ENCODE measurements around the gene HDX.
"Not testable (repeated sequence)": the region's sequence is repeated elsewhere in the genome, so short reads cannot be mapped to it uniquely, and the experiment has no call there.

The HDX gene

GRCh38 chrX:84501798-84502628 is at the start of gene HDX:
Gene HDX, minus strand, starts transcription at chrX:84502453. Its CDS starts 27,056 bp downstream, at chrX:84475397.
- DNase-seq = peak; percentile 75

DNA sequence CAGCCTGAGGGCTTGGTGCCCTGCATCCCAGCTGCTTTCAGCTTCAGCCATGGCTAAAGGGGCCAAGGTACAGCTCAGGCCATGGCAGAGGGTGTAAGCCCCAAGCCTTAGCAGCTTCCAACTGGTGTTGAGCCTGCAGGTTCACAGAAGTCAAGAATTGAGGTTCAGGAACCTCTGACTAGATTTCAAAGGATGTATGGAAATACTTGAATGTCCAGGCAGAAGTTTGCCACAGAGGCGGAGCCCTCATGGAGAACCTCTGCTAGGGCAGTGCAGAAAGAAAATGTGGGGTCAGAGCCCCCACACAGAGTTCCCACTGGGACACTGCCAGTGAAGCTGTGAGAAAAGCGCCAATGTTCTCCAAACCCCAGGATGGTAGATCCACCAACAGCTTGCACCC is 39.1 kb upstream of the HDX start:
- not testable (repeated sequence) for DNase-seq

GRCh38 chrX:84537627-84538026 is 35.4 kb upstream of the HDX start:
- DNase-seq = not testable (repeated sequence)

DNA sequence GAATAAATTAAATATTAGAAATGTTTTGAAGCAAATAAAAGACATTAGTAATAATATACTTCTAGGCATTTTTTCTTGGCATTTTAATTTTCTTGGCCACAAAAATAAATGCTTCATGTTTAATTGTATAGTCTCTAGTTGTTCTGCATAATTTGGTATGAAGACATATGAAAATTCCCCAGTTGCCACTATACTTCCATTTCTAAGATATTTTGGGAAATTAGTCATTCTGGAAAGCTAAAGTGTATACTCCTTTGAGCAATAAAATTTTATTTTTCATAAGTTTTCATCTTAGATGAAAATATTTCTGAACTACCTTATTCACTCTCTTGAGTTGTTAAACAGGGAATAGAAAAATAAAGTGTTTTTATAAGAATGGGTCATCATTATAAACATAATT is 13.8 kb downstream of the HDX start:
- DNase-seq = no peak

DNA sequence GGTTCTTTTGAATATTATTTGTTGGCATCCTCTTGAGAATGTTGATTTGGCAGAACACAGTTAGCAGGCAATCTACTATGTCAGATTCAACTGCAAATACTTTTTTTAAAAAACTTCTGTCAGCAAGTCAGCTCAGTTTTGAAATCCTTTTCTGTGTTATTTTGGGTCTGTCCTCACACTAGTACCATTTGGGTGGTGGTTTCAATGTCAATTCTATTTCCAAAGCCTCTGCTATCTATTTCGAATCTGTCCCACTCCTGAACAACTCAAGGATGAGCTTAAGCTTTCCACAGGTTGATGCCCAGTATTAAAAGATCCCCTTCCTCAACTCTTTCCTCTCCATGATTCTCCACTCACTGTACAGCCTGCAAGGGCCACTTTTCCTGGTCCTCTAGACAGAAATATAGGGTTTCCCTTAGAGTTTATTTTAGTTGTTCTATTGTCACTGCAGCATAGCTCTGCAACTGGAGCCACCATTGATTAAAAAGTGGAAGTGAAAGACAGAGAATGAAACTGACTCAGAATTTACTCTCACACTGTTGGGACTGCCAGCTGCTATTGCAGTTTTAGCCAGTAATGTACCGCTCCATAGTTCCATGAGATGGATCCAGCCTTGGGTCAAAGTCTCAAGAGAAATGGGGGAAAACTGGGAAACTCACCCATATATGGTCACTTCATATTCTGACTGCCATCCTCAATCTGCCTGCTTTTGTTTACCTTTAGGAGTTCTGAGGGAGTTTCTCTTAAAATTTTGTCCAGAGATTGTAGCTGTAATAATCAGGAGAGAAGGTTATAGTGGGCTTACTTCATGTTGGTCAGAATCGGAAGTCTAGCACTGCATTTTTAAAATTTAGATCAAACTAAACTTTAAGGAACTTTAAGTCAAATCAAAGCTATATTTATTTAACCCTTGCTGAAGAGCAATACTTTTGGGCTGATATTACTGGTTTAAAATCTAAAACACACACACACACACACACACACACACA is 14.6 kb downstream of the HDX start:
- no peak for DNase-seq

DNA sequence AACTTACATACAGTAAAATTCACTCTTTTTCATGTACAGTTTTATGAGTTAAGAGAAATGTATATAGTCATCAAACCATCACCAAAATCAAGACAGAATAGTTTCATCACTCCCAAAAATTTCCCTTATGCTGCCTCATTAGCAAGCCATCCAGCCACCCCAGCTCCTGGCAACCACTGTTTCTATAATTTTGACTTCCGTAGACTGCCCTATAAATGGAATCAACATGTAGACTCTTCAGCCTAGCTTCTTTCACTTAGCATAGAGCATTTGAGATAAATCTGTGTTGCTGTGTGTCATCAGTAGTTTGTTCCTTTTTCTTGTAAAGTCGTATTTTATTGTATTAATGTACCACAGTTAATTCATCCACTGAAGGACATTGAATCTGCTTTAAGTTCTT is 23.2 kb downstream of the HDX start:
- DNase-seq = no peak

GRCh38 chrX:84477114-84477513 is 25.1 kb downstream of the HDX start:
- no peak for DNase-seq

- no peak for DNase-seq
Measured at GRCh38 chrX:84475596-84475995, 26.7 kb downstream of the HDX start.

- no peak for DNase-seq
Measured at GRCh38 chrX:84475101-84475500, 27.2 kb downstream of the HDX start.

DNA sequence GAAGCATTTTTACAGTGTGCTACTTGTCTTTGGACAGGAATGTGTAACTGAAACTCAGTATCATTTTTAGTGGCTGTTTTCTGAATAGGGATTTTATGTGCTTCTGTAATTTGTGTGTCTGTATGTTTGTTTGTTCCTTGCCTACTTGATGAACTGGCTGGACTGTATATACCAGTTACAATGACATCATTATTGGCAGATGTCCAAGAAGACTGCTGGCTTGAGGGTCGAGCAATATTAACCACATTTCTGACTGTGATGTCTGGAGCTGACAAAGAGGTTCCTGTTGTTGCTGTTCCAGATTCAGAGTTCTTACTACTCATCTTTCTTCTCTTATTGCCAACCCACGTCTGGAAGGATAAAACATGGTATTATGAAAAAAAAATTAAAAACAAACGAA is 33.0 kb downstream of the HDX start:
- no peak for DNase-seq

DNA sequence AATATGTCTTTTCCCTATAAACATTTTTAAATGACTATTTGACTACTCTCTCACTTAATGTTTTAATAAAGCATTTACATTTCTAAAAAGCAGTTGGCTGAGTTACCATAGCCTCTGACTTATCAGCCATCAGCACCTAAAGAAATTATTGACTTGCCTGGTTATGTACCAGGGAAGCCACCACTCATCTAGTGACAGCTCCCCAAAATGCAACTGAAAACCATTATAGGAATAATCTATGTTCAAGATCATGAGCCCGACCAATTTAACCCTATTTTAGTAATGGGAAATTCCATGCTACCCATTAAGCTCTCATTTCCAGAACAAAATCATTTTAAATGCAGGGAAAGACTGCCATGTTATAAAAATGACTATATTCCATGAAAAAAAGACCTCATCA is 34.4 kb downstream of the HDX start:
- no peak for DNase-seq

GRCh38 chrX:84453351-84454246 is 48.7 kb downstream of the HDX start:
- no peak for DNase-seq

DNA sequence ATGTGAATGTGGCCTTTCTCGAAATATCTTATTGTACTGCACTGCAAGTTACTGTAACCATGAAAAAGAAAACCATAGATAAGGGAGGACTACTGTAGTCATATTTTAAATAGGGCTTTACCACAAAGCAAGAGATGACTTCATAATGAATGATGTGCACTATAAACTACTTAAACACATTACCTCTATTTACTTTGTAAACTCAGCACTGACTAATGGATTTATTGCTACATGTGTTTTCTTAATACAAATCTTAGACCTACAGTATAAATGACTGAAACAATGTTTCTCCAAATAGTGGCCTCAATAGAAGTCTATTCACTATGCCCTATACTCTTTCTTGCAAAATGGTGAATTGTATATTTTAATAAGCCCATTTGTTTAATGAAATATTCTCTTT is 61.1 kb downstream of the HDX start:
- DNase-seq = no peak

DNA sequence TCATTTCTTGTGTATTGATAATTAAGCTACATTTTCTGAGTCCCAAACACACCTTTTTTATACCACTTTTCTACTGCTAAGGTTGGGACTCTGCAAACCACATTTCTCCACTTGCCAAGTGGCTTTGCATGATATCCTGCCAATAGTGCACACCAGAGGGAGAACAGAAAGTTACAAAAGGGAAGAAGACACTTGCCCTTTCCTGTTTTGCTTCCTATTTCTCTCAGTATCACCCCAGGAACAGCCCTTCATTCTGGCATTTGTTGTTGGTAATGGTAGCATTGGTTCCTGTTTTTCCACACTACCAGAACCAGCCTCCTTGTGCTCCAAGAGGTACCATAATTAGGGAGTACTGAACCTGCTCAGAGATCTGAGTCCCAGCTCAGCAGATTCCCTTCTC is 87.1 kb downstream of the HDX start:
- DNase-seq = no peak

GRCh38 chrX:84363663-84364062 is 138.6 kb downstream of the HDX start:
- DNase-seq = no peak

DNA sequence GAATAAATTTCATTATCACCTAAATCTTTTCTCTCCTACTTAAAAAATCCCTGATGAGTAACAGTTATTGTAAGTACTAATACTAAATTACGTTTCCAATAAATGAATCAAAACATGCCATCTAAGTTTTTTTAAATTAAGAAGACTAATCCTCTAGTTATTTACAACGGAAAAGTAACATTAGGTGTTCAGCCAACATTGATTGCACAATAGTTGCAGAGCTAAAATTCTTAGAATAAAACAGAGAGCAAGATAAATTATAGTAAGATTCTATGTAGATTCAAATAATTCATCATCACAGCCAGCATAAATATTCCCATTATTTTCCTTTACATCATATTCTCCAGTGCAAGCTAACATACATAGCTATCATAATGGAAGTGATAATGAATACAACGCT is 139.2 kb downstream of the HDX start:
- DNase-seq = no peak

- DNase-seq = no peak
Measured at GRCh38 chrX:84362184-84362838, 139.9 kb downstream of the HDX start.

DNA sequence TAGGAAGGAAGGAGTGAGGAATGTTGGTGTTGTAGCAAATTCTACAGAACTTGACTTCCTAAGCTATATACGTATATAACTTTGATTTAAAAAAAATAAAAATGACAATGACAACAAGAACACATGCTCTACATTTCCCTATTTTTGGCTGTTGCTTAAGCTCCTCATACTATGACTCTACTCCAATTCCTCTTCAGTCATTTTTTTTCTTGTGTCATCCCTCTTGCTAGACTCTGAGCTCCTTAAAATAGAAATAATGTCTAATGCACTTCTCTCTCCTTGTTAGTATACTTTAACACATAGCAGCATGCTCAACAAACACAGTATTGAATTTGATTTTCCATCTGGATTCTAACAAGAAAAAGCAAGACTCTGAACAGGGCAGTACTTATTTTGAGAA is 144.0 kb downstream of the HDX start:
- no peak for DNase-seq

DNA sequence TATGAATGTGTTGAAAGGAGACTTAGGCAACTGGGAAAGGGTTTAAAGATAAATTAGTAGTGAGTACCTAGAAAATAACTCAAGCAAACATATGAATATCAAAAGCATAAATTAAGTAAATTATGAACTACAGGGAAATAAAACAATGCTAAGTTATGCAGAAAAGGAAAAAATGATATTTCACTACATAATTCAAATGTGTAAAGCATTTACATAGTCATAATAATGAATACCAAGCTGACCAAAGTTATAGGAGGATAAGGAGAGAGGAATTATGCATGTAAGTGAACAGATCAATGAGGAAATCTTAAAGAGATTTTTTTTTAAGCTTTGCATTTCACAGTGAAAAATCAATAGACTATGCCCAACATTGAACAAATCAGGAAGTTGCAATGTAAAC is 145.0 kb downstream of the HDX start:
- DNase-seq = no peak

- DNase-seq = no peak
Measured at GRCh38 chrX:84340968-84341367, 161.3 kb downstream of the HDX start.

- DNase-seq = no peak
Measured at GRCh38 chrX:84339507-84340364, 162.5 kb downstream of the HDX start.

Measured in activated CD4-positive, alpha-beta T cell treated with anti-CD3 and anti-CD28 coated beads for 48 hours (primary cell).